ENCODE data around the gene UBE2U.

- TF ChIP-seq TCF7 (CRISPR knock-in tag; IDR thresholded peaks at IDR 0.05; ENCODE audit: low read depth) (no peak), OVOL2 (CRISPR knock-in tag; IDR thresholded peaks at IDR 0.05; ENCODE audit: borderline replicate concordance) (no peak), ZNF138 (CRISPR knock-in tag; conservative IDR thresholded peaks at IDR 0.05) (no peak), ETV6 (CRISPR knock-in tag; IDR thresholded peaks at IDR 0.05) (no peak), TEAD1 (CRISPR knock-in tag; IDR thresholded peaks at IDR 0.05) (no peak), MAX (CRISPR knock-in tag; IDR thresholded peaks at IDR 0.05) (no peak)
- TF ChIP-seq, protein P1, sequence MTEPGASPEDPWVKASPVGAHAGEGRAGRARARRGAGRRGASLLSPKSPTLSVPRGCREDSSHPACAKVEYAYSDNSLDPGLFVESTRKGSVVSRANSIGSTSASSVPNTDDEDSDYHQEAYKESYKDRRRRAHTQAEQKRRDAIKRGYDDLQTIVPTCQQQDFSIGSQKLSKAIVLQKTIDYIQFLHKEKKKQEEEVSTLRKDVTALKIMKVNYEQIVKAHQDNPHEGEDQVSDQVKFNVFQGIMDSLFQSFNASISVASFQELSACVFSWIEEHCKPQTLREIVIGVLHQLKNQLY (CRISPR knock-in tag; IDR thresholded peaks at IDR 0.05), result no peak
- TF ChIP-seq, protein P2, sequence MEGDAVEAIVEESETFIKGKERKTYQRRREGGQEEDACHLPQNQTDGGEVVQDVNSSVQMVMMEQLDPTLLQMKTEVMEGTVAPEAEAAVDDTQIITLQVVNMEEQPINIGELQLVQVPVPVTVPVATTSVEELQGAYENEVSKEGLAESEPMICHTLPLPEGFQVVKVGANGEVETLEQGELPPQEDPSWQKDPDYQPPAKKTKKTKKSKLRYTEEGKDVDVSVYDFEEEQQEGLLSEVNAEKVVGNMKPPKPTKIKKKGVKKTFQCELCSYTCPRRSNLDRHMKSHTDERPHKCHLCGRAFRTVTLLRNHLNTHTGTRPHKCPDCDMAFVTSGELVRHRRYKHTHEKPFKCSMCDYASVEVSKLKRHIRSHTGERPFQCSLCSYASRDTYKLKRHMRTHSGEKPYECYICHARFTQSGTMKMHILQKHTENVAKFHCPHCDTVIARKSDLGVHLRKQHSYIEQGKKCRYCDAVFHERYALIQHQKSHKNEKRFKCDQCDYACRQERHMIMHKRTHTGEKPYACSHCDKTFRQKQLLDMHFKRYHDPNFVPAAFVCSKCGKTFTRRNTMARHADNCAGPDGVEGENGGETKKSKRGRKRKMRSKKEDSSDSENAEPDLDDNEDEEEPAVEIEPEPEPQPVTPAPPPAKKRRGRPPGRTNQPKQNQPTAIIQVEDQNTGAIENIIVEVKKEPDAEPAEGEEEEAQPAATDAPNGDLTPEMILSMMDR (IDR thresholded peaks at IDR 0.05), result no peak
- TF ChIP-seq, protein P3, sequence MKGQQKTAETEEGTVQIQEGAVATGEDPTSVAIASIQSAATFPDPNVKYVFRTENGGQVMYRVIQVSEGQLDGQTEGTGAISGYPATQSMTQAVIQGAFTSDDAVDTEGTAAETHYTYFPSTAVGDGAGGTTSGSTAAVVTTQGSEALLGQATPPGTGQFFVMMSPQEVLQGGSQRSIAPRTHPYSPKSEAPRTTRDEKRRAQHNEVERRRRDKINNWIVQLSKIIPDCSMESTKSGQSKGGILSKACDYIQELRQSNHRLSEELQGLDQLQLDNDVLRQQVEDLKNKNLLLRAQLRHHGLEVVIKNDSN (CRISPR knock-in tag; IDR thresholded peaks at IDR 0.05), result no peak
Measured at GRCh38 chr1:64236541-64236954, 33.1 kb downstream of the UBE2U start.
